ENCODE measurements around the gene CD300LG. TPM values are rescaled to one million over a fixed set of nuclear protein-coding genes. Genes with fewer than 3 reads are reported as not detected.

The CD300LG gene
- total and polyA plus RNA-seq, 4 donors, result 1.1 to 6.8 (median 2.5) TPM

- Histone ChIP-seq H3K36me3 (ENCODE audit: control insufficient read depth in 4 of 4, insufficient read depth in 4 of 4, low read length in 4 of 4) (peaks cover 0 to 16% (median 1%) of the 10 kb centered on the region in 4 donors), H3K9ac (ENCODE audit: insufficient read depth in 1 of 2, low read length in 2 of 2) (no peak overlapping the region), H3K27me3 (ENCODE audit: control insufficient read depth in 3 of 3, insufficient read depth in 3 of 3, low read length in 2 of 3) (no peaks in the 10 kb centered on the region), H3K9me3 (ENCODE audit: control insufficient read depth in 4 of 4, insufficient read depth in 3 of 4, low read length in 3 of 4) (no peaks in the 10 kb centered on the region), H3K4me3 (no peak overlapping the region), H3K27ac (ENCODE audit: low read depth in 1 of 2, low read length in 1 of 2) (no peak overlapping the region), H3K4me1 (ENCODE audit: control insufficient read depth in 5 of 5, insufficient read depth in 5 of 5, low read length in 5 of 5) (no peaks in the 10 kb centered on the region)
- TF ChIP-seq, protein P1, sequence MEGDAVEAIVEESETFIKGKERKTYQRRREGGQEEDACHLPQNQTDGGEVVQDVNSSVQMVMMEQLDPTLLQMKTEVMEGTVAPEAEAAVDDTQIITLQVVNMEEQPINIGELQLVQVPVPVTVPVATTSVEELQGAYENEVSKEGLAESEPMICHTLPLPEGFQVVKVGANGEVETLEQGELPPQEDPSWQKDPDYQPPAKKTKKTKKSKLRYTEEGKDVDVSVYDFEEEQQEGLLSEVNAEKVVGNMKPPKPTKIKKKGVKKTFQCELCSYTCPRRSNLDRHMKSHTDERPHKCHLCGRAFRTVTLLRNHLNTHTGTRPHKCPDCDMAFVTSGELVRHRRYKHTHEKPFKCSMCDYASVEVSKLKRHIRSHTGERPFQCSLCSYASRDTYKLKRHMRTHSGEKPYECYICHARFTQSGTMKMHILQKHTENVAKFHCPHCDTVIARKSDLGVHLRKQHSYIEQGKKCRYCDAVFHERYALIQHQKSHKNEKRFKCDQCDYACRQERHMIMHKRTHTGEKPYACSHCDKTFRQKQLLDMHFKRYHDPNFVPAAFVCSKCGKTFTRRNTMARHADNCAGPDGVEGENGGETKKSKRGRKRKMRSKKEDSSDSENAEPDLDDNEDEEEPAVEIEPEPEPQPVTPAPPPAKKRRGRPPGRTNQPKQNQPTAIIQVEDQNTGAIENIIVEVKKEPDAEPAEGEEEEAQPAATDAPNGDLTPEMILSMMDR (IDR thresholded peaks at IDR 0.05; ENCODE audit: control extremely low read depth, extremely low read depth), result no peak
- 68 to 72% methylated on average over 3 of the region's 3 CpGs for WGBS, 2 donors
- DNase-seq (no peak), ATAC-seq (ENCODE audit: insufficient read depth, low FRiP score) (no peak)
Measured at GRCh38 chr17:43801844-43802243, 45.1 kb upstream of the CD300LG start.

GRCh38 chr17:43803758-43804157 lies 43.2 kb upstream of the CD300LG start:
- no peaks in the 10 kb centered on the region for H3K9me3 ChIP-seq (ENCODE audit: control insufficient read depth in 4 of 4, insufficient read depth in 3 of 4, low read length in 3 of 4)
- ATAC-seq (ENCODE audit: insufficient read depth, low FRiP score) (no peak), DNase-seq (no peak)
- TF ChIP-seq, protein P1 (IDR thresholded peaks at IDR 0.05; ENCODE audit: control extremely low read depth, extremely low read depth), result no peak
- H3K9ac ChIP-seq (ENCODE audit: insufficient read depth in 1 of 2, low read length in 2 of 2), result no peak overlapping the region
- H3K27me3 ChIP-seq (ENCODE audit: control insufficient read depth in 3 of 3, insufficient read depth in 3 of 3, low read length in 2 of 3), result no peaks in the 10 kb centered on the region
- H3K36me3 ChIP-seq (ENCODE audit: control insufficient read depth in 4 of 4, insufficient read depth in 4 of 4, low read length in 4 of 4), result peaks cover 0 to 20% (median 6%) of the 10 kb centered on the region in 4 donors
- H3K27ac ChIP-seq (ENCODE audit: low read depth in 1 of 2, low read length in 1 of 2), result no peak overlapping the region
- no peaks in the 10 kb centered on the region for H3K4me1 ChIP-seq (ENCODE audit: control insufficient read depth in 5 of 5, insufficient read depth in 5 of 5, low read length in 5 of 5)
- WGBS, 2 donors, result 74 to 76% methylated on average over 4 of the region's 4 CpGs
- H3K4me3 ChIP-seq, result no peak overlapping the region

- H3K36me3 ChIP-seq (ENCODE audit: control insufficient read depth in 4 of 4, insufficient read depth in 4 of 4, low read length in 4 of 4), result peaks cover 3 to 20% (median 6%) of the 10 kb centered on the region in 4 donors
Measured at GRCh38 chr17:43805117-43805516, 41.9 kb upstream of the CD300LG start.

More at GRCh38 chr17:43805117-43805516, 41.9 kb upstream of the CD300LG start:
- H3K4me1 ChIP-seq (ENCODE audit: control insufficient read depth in 5 of 5, insufficient read depth in 5 of 5, low read length in 5 of 5), result no peaks in the 10 kb centered on the region
- ATAC-seq (ENCODE audit: insufficient read depth, low FRiP score), result no peak
- TF ChIP-seq, protein P1 (IDR thresholded peaks at IDR 0.05; ENCODE audit: control extremely low read depth, extremely low read depth), result no peak
- no peak overlapping the region for H3K27ac ChIP-seq (ENCODE audit: low read depth in 1 of 2, low read length in 1 of 2)
- no peak overlapping the region for H3K4me3 ChIP-seq
- no peaks in the 10 kb centered on the region for H3K27me3 ChIP-seq (ENCODE audit: control insufficient read depth in 3 of 3, insufficient read depth in 3 of 3, low read length in 2 of 3)
- H3K9ac ChIP-seq (ENCODE audit: insufficient read depth in 1 of 2, low read length in 2 of 2), result no peak overlapping the region
- H3K9me3 ChIP-seq (ENCODE audit: control insufficient read depth in 4 of 4, insufficient read depth in 3 of 4, low read length in 3 of 4), result peaks cover 0 to 1% (median 0%) of the 10 kb centered on the region in 4 donors
- no peak for DNase-seq
